ENCODE results near the gene FDXR.

FDXR gene

GRCh38 chr17:74898376-74898946, 25.7 kb upstream of the FDXR start:
- no peak for DNase-seq (ENCODE audit: low spot score)

- no peak for DNase-seq (ENCODE audit: low spot score)
Measured at GRCh38 chr17:74893936-74894671, 21.3 kb upstream of the FDXR start.

- no peak for DNase-seq (ENCODE audit: low spot score)
Measured at GRCh38 chr17:74892974-74893911, 20.4 kb upstream of the FDXR start, which contains the start of gene FADS6. FADS6 (minus strand) TSS chr17:74893633; CDS start chr17:74893595, 38 bp downstream.

GRCh38 chr17:74892013-74892841, 19.4 kb upstream of the FDXR start:
- no peak for DNase-seq (ENCODE audit: low spot score)

- no peak for DNase-seq (ENCODE audit: low spot score)
Measured at GRCh38 chr17:74890554-74890953, 17.8 kb upstream of the FDXR start.

- DNase-seq (ENCODE audit: low spot score) = no peak
Measured at GRCh38 chr17:74888469-74888868, 15.7 kb upstream of the FDXR start.

GRCh38 chr17:74883241-74883745, 10.5 kb upstream of the FDXR start:
- DNase-seq (ENCODE audit: low spot score) = no peak

- no peak for DNase-seq (ENCODE audit: low spot score)
Measured at GRCh38 chr17:74882517-74883240, 9.9 kb upstream of the FDXR start.

- no peak for DNase-seq (ENCODE audit: low spot score)
Measured at GRCh38 chr17:74881073-74881472, 8.3 kb upstream of the FDXR start.

GRCh38 chr17:74879308-74879707, 6.5 kb upstream of the FDXR start:
- DNase-seq (ENCODE audit: low spot score) = no peak

GRCh38 chr17:74878658-74879057, 5.9 kb upstream of the FDXR start:
- DNase-seq (ENCODE audit: low spot score) = no peak

GRCh38 chr17:74877592-74878548, 5.1 kb upstream of the FDXR start:
- DNase-seq (ENCODE audit: low spot score) = no peak

GRCh38 chr17:74875977-74876593, 3.3 kb upstream of the FDXR start:
- DNase-seq (ENCODE audit: low spot score) = no peak

GRCh38 chr17:74875155-74875976, 2.6 kb upstream of the FDXR start:
- no peak for DNase-seq (ENCODE audit: low spot score)

GRCh38 chr17:74874615-74875037, 1.8 kb upstream of the FDXR start:
- DNase-seq (ENCODE audit: low spot score) = no peak

- DNase-seq (ENCODE audit: low spot score) = peak; percentile 13
Measured at GRCh38 chr17:74873874-74874614, 1.2 kb upstream of the FDXR start.

GRCh38 chr17:74873037-74873873, 461 bp upstream of the FDXR start:
- peak; percentile 100 for DNase-seq (ENCODE audit: low spot score)

All from hematopoietic multipotent progenitor cell treated with erythropoietin and hydrocortisone succinate and interleukin-3 and kit ligand, for 15 days (in vitro differentiated cells).